SHP77 treated with DMSO at 0.1 percent for 48 hours (cell line): ENCODE data around the gene GRXCR2.

Experiments used
- DNase-seq: peaks from one replicate; lab custom pipeline; 2025; lab: John Stamatoyannopoulos, UW

The GRXCR2 gene

DNA sequence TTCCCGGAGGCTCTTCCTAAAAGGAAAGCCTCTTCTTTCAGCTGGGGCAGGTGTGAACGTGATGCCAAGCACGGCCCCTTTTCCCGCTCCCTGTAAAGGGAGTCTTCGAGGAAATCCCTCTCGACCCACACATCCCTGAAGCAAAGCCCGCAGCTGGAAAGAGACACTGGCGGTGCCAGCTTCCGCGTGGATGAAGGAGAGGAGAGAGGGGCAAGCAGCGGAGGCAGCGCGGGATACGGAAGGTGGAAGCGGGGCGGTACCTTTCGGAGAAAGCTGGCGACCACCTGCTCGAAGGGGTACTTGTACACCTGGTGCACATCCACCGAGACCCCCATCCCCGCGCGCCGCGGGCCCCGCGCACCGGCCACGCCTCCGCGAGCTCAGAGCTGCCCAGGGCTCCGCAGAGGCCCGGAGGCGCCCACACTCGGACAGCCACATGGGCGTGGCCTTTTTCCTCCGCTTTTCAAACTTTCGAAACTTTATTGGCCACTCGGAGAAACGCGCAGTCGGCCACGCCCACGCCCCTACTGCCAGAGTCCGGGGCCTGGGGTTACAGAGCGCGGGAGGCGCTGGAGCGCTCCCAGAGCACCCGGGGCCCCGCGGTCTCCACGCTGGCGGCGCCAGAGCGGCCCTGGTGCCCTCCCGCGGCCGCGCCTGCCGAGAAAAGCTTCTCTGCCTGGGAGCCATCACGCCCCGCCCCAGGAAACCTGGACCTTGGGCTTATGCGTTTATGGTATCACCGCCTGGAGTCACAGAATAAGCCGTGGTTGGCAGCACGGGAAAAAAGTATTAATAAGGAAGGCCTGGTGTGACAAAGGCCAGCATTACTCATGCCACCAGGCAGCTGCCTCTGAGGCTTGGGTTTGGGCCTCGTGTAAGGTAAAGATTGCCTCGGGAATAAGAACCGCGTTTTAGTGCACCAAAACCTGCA is 37.6 kb downstream of the GRXCR2 start, which contains the start of gene PRELID2:
Gene PRELID2 (minus strand): TSS at position 426 of the 931 bp plus-strand sequence. CDS start 91 bp downstream, at position 335.
- no peak for DNase-seq

DNA sequence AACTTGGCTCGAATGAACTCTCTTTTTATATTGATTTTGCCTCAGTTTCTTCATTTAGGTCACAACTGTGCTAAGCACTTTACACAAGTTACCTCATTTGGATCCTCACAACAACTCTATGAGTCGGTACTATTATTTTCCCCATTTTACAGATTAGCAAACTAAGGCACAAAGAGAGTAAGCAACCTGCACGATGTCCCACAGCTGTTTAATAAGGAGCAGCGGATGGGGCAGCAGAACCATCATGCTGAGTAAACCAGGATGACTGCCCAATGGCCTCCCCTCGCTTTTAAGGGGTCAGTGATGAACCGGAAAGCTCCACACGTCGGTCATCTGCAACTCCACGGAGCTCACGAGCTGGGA is 38.3 kb downstream of the GRXCR2 start:
- DNase-seq, result no peak

DNA sequence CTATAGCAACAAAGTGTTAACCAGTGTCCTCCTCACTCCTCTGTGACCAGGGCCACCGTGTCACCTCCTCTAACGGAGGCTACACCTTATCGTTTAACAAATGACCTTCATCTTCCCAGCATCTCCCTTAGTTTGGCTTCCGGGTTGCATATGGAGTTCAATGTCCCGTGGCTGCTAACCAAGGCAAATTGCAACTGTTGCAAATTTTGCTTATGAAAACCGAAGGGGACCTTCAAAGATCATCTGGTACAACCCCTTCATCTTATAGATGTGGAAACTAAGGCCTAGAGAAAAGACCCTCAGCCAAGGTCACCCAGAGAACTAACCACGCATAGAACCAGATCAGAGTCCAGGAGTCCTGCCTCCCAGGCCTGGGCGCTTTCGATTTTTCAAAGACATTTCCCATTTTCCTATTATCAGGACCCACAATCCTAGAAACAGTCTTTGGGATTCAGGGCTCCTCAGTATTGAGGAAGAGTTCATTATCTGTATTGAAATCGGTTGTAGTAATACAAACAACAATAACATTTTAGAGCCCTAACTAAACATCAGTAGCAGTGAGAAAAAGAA is 39.1 kb downstream of the GRXCR2 start:
- DNase-seq, result no peak

DNA sequence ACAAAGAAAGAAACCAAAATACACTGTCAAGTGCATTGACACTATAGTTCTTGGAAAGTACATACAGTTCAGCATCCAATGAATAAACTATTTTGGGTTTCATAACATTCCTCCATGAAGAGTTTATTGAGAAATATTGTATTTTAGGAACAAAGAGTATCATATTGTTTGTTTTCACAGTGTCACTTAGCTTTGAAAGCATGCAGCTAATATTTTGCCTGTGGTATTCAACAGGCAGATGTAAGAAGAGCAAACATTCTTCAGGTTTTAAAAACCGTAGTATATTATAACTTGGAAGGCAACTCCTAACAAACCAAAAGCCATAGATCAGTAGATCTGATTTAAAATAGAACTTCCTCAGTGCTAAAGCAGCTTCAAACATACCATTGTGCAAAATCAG is 42.2 kb downstream of the GRXCR2 start:
- no peak for DNase-seq

DNA sequence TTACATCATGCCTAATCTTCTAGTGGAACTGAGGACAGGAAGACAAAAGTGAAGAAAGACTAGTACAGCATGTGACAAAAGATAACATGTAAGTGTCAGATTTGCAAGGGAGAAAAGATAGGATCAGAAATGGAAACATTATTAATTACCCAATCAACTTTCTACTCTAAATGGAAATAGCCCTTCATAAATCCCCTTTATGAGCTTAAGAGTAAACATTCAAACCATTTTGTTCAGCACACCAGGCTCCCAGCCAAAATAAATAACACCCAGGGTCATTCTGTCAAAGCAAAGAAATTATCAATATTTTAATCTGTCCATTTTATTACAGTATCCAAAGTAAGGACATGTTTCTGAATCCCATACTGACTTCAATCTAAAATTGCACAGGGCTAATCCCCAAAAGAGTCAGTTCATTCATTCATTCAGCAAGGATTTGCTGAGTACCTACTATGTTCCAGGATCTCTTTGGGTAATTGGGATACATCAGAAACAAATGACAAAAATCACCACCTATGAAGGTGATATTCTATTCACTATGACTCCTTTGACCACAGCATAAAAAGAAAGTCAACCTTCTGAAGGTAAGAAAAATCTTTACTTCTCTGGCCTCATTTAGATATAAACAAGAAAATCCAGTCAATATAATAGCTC is 43.0 kb downstream of the GRXCR2 start:
- peak; percentile 58 for DNase-seq

- DNase-seq, result peak; percentile 39
These were observed 45.7 kb downstream of the GRXCR2 start for GRCh38 chr5:145826895-145827674.

DNA sequence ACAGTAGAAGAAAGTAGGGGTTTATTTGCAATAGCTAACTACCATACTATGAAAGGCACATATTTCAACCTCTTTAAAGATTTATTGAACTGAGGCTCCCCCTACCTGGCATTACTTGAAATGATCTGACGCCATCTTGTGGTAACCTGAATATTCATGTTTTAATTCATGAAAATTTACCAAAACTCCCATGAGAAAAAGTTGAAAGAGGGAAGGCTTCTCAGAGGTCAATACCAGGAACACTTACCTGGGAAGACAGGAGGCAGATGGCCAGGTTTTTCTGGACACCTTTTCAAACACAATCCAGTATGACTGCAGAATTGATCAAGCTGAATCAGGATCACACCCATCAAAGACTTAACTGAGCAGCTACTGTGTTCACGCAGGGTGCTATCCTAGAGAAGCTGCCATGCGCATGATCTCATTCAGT is 47.0 kb downstream of the GRXCR2 start:
- DNase-seq, result no peak

DNA sequence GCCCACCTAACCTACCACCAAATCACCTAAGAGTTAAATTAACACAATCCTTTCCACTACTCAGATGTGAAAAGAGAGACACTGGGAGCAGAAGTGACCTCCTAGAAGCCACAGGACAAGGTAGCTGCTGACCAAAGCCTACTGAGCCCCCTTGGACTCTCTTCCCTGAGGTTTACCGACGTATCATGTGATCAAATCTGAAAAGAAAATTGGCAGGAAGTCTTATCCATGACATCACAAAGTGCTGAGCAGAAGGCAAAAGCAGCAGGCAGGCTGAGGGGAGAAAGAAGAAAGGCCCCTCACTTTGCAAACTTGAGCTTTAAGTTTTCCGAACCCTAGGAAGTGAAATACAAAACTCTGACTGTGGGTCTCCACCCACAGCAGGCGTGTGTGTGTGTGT is 48.8 kb downstream of the GRXCR2 start:
- no peak for DNase-seq

DNA sequence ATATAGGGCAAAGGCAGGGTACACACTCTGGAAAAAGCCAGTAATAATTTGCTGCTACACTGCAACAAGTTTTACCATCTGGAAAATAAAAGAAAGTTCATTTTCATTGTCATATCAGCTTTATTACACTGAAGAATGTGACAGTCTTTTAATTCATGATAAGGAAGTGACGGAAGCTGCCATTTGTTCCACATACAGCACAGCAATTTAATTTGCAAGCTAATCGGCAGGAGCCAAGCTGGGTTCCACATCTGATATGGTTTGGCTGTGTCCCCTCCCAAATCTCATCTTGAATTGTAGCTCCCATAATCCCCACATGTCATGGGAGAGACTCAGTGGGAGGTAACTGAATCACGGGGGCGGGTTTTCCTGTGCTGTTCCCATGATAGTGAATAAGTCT is 54.2 kb downstream of the GRXCR2 start:
- no peak for DNase-seq

- no peak for DNase-seq
These were observed 59.9 kb downstream of the GRXCR2 start for GRCh38 chr5:145812877-145813276.

DNA sequence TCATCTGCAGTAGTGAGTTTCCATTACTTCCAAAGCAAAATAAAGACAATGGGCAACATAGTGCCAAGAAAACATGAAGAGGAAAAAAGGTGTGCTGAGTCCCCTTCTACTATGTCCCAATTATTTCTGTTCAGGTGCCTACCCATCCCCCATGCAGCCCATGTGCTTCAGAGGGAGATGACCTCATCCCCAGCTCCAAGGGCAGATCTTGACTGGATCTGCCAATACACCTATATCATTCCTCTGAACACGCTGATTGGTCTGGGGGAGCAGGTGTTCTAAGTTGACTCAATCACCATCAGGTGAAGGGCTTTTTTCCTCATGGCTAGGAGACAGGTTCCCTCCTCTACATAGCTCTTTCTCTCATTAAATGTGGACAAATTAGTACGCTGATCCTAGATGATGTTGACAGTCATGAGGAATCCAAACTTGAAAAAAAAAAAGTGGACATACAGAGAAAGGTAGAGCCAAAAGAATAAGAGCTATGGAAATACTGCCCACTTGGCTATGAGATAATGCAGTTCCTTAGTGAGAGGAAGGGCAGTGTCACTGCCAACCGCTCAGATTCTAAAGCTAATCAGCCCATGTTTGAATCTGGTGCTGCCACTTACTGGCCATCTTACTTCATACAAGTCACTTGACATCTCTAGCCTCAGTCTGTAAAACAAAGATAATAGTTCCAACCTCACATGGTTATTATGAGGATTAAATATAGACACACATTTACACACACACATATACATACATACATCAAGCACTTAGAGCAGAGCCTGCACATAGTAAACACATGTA is 60.8 kb downstream of the GRXCR2 start:
- no peak for DNase-seq
